ENCODE results near the gene DPYD.

GRCh38 chr1:97340951-97341350, 579.9 kb downstream of the DPYD start:
- TF ChIP-seq POLR2A (IDR thresholded peaks at IDR 0.05; ENCODE audit: low read length) (no peak), GATA1 (IDR thresholded peaks at IDR 0.05; ENCODE audit: low read depth, low read length) (no peak)
